Vagina (tissue), 2 donors: ENCODE results near the gene MSANTD3.

Experiments
- POLR2A ChIP-seq, 2 donors: fragments of 450-650 bp; IDR thresholded peaks; one replicate each; pipeline ENCODE4 v1.6.1; 2017; ENCODE audit warnings: antibody characterized with exemption in 2 of 2, mild to moderate bottlenecking in 2 of 2, moderate library complexity in 2 of 2
- POLR2AphosphoS5 ChIP-seq, 2 donors: sonication (generic); formaldehyde crosslinking; IDR thresholded peaks; one replicate each; pipeline ENCODE4 v1.9.0; 2017; ENCODE audit warnings: antibody characterized with exemption in 2 of 2, mild to moderate bottlenecking in 2 of 2, low read depth in 1 of 2; ENCODE audit not compliant: insufficient read depth in 1 of 2
- TF ChIP-seq, protein P1 (sequence below), 3 experiments: fragments of 450-650 bp in 2 of 3; fragments of 200-600 bp in 1 of 3; sonication (generic) in 1 of 3; IDR thresholded peaks; one replicate each; pipeline ENCODE4 v1.5.1; 2017 to 2019; ENCODE audit warnings: antibody characterized with exemption in 3 of 3, mild to moderate bottlenecking in 2 of 3, moderate library complexity in 2 of 3

DNA sequence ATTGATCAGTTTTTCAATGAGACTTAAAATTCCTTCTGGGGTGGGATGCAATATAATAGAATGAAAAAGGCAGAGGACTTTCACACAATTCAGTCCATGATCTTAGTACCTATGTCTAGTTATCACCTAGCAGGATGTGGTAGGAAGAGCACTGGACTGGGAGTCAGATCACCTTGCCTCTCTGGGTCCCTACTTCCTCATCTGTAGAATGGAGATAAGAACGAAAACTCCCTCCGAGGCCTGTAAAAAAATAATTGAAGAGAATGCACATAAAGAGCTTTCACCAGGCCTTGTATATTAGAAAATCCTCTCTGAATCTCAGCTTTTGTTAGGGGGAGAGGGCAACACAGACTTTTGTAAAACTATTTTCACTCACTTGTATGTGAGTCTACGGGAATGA is 45.3 kb downstream of the MSANTD3 start:
- TF ChIP-seq, protein P1, sequence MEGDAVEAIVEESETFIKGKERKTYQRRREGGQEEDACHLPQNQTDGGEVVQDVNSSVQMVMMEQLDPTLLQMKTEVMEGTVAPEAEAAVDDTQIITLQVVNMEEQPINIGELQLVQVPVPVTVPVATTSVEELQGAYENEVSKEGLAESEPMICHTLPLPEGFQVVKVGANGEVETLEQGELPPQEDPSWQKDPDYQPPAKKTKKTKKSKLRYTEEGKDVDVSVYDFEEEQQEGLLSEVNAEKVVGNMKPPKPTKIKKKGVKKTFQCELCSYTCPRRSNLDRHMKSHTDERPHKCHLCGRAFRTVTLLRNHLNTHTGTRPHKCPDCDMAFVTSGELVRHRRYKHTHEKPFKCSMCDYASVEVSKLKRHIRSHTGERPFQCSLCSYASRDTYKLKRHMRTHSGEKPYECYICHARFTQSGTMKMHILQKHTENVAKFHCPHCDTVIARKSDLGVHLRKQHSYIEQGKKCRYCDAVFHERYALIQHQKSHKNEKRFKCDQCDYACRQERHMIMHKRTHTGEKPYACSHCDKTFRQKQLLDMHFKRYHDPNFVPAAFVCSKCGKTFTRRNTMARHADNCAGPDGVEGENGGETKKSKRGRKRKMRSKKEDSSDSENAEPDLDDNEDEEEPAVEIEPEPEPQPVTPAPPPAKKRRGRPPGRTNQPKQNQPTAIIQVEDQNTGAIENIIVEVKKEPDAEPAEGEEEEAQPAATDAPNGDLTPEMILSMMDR (IDR thresholded peaks at IDR 0.05), result no peak
- TF ChIP-seq POLR2AphosphoS5 (IDR thresholded peaks at IDR 0.05; ENCODE audit: insufficient read depth in 1 of 2, low read depth in 1 of 2), result no peak
- TF ChIP-seq POLR2A (IDR thresholded peaks at IDR 0.05), result no peak
